ENCODE measurements around the gene ASB13. TPM values are rescaled to one million over a fixed set of nuclear protein-coding genes. Genes with fewer than 3 reads are reported as not detected.

The ASB13 gene
- total and polyA plus RNA-seq, 2 experiments from 2014 or later = 11.6 to 20.2 TPM

DNA sequence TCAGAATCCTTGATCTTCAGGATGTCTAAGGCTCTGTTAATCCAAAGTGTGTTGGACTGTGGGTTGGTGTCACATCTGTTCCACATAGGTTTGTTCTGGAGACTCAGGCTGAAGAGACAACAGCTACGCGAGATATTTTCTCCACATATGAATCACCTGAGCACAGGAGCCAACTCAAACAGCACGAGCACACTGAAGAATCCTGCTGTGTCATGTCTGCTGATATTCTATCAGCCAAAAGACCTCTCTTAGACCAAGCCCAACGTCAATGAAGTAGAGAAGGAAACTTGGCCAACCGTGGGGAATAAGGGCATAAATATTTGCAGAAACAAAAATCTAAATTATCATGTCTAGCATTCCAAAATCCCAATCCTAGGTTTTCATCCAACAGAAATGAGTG, 15.5 kb upstream of the ASB13 start:
- H3K4me1 Mint-ChIP-seq = peaks cover 12% of the 10 kb centered on the region
- Histone ChIP-seq H3K79me2 (replicated peaks; ENCODE audit: insufficient read depth) (peaks cover 16% of the 10 kb centered on the region), H2AFZ (no peak overlapping the region), H4K20me1 (replicated peaks; ENCODE audit: insufficient read depth) (peaks cover 10% of the 10 kb centered on the region; the same call in 1 of the 2 replicates), H3K27ac (ENCODE audit: low read depth) (no peak overlapping the region), H3K27me3 (ENCODE audit: insufficient read depth) (peaks cover 20% of the 10 kb centered on the region), H3K4me2 (no peak overlapping the region), H3K9me2 (ENCODE audit: insufficient read depth) (peaks cover 6% of the 10 kb centered on the region), H3K4me1 (ENCODE audit: insufficient read depth) (peaks cover 9% of the 10 kb centered on the region; the same call in 1 of the 2 replicates), H3K4me3 (no peak overlapping the region), H3K36me3 (ENCODE audit: insufficient read depth) (no peaks in the 10 kb centered on the region), H3F3A (replicated peaks; ENCODE audit: low read depth) (0 out of 2 replicates have a peak, but pooled peaks cover 6% of the 10 kb centered on the region)
- no peak overlapping the region for H3K4me3 Mint-ChIP-seq
- H3K27ac Mint-ChIP-seq = no peak overlapping the region
- DNase-seq (ENCODE audit: low spot score) (no peak), ATAC-seq (no peak)
- TF ChIP-seq, protein P1, sequence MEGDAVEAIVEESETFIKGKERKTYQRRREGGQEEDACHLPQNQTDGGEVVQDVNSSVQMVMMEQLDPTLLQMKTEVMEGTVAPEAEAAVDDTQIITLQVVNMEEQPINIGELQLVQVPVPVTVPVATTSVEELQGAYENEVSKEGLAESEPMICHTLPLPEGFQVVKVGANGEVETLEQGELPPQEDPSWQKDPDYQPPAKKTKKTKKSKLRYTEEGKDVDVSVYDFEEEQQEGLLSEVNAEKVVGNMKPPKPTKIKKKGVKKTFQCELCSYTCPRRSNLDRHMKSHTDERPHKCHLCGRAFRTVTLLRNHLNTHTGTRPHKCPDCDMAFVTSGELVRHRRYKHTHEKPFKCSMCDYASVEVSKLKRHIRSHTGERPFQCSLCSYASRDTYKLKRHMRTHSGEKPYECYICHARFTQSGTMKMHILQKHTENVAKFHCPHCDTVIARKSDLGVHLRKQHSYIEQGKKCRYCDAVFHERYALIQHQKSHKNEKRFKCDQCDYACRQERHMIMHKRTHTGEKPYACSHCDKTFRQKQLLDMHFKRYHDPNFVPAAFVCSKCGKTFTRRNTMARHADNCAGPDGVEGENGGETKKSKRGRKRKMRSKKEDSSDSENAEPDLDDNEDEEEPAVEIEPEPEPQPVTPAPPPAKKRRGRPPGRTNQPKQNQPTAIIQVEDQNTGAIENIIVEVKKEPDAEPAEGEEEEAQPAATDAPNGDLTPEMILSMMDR (conservative IDR thresholded peaks at IDR 0.05; ENCODE audit: low read depth in 2 of 2) = no peak
- TF ChIP-seq ZNF114 (CRISPR knock-in tag; IDR thresholded peaks at IDR 0.05) = no peak
- TF ChIP-seq STAT1 (IDR thresholded peaks at IDR 0.05; ENCODE audit: unreplicated experiment) = no peak
- peaks cover 12% of the 10 kb centered on the region for H3K27me3 Mint-ChIP-seq (ENCODE audit: insufficient read depth, low read depth, poor library complexity)
- peaks cover 5% of the 10 kb centered on the region; the same call in 2 of the 3 replicates for H3K9me3 Mint-ChIP-seq
- peaks cover 5% of the 10 kb centered on the region; the same call in 1 of the 3 replicates for H3K36me3 Mint-ChIP-seq (ENCODE audit: low read depth)

DNA sequence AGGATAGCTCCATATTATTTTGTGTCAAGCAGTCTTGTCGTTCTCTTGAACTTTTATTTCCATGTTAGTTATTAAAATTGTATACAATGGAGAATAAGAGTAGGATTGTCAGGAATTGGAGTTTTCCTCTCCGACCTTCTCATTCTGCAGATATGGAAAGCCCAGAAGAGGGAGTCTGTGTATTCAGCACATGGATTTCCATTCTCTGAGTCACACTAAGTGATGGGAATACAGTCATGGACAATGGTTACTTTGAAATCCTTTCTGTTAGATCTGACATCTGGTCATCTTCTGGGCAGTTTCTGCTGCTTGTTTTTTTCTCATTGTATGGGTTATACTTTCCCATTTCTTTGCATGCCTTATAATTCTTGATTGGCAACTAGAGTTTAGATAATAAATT, 13.2 kb upstream of the ASB13 start:
- Mint-ChIP-seq H3K27me3 (ENCODE audit: insufficient read depth, low read depth, poor library complexity) (peaks cover 7% of the 10 kb centered on the region), H3K36me3 (ENCODE audit: low read depth) (peaks cover 3% of the 10 kb centered on the region; the same call in 1 of the 3 replicates), H3K4me1 (peaks cover 3% of the 10 kb centered on the region; the same call in 1 of the 3 replicates), H3K27ac (no peak overlapping the region), H3K9me3 (peaks cover 9% of the 10 kb centered on the region; the same call in 2 of the 3 replicates), H3K4me3 (no peak overlapping the region)
- peaks cover 6% of the 10 kb centered on the region for H3K9me2 ChIP-seq (ENCODE audit: insufficient read depth)
- no peaks in the 10 kb centered on the region for H3K79me2 ChIP-seq (replicated peaks; ENCODE audit: insufficient read depth)
- DNase-seq (ENCODE audit: low spot score) (no peak), ATAC-seq (no peak)
- no peaks in the 10 kb centered on the region for H4K20me1 ChIP-seq (replicated peaks; ENCODE audit: insufficient read depth)
- H3F3A ChIP-seq (replicated peaks; ENCODE audit: low read depth) = 0 out of 2 replicates have a peak, but pooled peaks cover 6% of the 10 kb centered on the region
- H3K27ac ChIP-seq (ENCODE audit: low read depth) = no peak overlapping the region
- H3K36me3 ChIP-seq (ENCODE audit: insufficient read depth) = no peaks in the 10 kb centered on the region
- H2AFZ ChIP-seq = no peak overlapping the region
- no peak overlapping the region for H3K4me3 ChIP-seq
- H3K4me2 ChIP-seq = no peak overlapping the region
- H3K27me3 ChIP-seq (ENCODE audit: insufficient read depth) = peaks cover 20% of the 10 kb centered on the region
- H3K4me1 ChIP-seq (ENCODE audit: insufficient read depth) = no peaks in the 10 kb centered on the region
- no peak for TF ChIP-seq ZNF331 (CRISPR knock-in tag; IDR thresholded peaks at IDR 0.05; ENCODE audit: low read depth)
- TF ChIP-seq EZH2phosphoT487 (IDR thresholded peaks at IDR 0.05; ENCODE audit: unreplicated experiment) = no peak
- no peak for TF ChIP-seq EZH2 (IDR thresholded peaks at IDR 0.05; ENCODE audit: low read depth, unreplicated experiment)
- TF ChIP-seq STAT1 (IDR thresholded peaks at IDR 0.05; ENCODE audit: unreplicated experiment) = no peak
- no peak for TF ChIP-seq JUNB (IDR thresholded peaks at IDR 0.05; ENCODE audit: unreplicated experiment)
- TF ChIP-seq ZNF114 (CRISPR knock-in tag; IDR thresholded peaks at IDR 0.05) = no peak
- TF ChIP-seq, protein P1 (conservative IDR thresholded peaks at IDR 0.05; ENCODE audit: low read depth in 2 of 2) = no peak
- TF ChIP-seq POLR2AphosphoS5 (IDR thresholded peaks at IDR 0.05; ENCODE audit: low read depth) = no peak
- TF ChIP-seq CREB1 (CRISPR knock-in tag; IDR thresholded peaks at IDR 0.05; ENCODE audit: low read depth) = no peak
- TF ChIP-seq, protein P2, sequence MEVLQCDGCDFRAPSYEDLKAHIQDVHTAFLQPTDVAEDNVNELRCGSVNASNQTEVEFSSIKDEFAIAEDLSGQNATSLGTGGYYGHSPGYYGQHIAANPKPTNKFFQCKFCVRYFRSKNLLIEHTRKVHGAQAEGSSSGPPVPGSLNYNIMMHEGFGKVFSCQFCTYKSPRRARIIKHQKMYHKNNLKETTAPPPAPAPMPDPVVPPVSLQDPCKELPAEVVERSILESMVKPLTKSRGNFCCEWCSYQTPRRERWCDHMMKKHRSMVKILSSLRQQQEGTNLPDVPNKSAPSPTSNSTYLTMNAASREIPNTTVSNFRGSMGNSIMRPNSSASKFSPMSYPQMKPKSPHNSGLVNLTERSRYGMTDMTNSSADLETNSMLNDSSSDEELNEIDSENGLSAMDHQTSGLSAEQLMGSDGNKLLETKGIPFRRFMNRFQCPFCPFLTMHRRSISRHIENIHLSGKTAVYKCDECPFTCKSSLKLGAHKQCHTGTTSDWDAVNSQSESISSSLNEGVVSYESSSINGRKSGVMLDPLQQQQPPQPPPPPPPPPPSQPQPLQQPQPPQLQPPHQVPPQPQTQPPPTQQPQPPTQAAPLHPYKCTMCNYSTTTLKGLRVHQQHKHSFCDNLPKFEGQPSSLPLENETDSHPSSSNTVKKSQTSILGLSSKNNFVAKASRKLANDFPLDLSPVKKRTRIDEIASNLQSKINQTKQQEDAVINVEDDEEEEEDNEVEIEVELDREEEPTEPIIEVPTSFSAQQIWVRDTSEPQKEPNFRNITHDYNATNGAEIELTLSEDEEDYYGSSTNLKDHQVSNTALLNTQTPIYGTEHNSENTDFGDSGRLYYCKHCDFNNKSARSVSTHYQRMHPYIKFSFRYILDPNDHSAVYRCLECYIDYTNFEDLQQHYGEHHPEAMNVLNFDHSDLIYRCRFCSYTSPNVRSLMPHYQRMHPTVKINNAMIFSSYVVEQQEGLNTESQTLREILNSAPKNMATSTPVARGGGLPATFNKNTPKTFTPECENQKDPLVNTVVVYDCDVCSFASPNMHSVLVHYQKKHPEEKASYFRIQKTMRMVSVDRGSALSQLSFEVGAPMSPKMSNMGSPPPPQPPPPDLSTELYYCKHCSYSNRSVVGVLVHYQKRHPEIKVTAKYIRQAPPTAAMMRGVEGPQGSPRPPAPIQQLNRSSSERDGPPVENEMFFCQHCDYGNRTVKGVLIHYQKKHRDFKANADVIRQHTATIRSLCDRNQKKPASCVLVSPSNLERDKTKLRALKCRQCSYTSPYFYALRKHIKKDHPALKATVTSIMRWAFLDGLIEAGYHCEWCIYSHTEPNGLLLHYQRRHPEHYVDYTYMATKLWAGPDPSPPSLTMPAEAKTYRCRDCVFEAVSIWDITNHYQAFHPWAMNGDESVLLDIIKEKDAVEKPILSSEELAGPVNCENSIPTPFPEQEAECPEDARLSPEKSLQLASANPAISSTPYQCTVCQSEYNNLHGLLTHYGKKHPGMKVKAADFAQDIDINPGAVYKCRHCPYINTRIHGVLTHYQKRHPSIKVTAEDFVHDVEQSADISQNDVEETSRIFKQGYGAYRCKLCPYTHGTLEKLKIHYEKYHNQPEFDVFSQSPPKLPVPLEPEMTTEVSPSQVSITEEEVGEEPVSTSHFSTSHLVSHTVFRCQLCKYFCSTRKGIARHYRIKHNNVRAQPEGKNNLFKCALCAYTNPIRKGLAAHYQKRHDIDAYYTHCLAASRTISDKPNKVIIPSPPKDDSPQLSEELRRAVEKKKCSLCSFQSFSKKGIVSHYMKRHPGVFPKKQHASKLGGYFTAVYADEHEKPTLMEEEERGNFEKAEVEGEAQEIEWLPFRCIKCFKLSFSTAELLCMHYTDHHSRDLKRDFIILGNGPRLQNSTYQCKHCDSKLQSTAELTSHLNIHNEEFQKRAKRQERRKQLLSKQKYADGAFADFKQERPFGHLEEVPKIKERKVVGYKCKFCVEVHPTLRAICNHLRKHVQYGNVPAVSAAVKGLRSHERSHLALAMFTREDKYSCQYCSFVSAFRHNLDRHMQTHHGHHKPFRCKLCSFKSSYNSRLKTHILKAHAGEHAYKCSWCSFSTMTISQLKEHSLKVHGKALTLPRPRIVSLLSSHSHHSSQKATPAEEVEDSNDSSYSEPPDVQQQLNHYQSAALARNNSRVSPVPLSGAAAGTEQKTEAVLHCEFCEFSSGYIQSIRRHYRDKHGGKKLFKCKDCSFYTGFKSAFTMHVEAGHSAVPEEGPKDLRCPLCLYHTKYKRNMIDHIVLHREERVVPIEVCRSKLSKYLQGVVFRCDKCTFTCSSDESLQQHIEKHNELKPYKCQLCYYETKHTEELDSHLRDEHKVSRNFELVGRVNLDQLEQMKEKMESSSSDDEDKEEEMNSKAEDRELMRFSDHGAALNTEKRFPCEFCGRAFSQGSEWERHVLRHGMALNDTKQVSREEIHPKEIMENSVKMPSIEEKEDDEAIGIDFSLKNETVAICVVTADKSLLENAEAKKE (CRISPR knock-in tag; IDR thresholded peaks at IDR 0.05) = no peak

Measured in GM23338 (cell line).